Stimulated activated memory B cell treated with anti-CD40 and anti-IgM and Interleukin-4, amounts not matched to agents 10 μg/mL and 1 μg/mL and 100 μg/mL, for 72 hours (primary cell): ENCODE measurements around the gene ABHD14A.
A peak's percentile ranks its signal among the peaks of the same experiment; 100 is the strongest.
"Not testable (repeated sequence)": the region's sequence is repeated elsewhere in the genome, so short reads cannot be mapped to it uniquely, and the experiment has no call there.

ENCODE experiments used
- ATAC-seq: fragments of 150-1000 bp; cut with Tn5 transposase; 2 replicates; pipeline ENCODE4 v1.10.0; 2021
- H3K27ac Mint-ChIP-seq: one replicate; pipeline ENCODE4 v1.8.0; 2022; ENCODE audit warnings: mild to moderate bottlenecking, mixed read lengths
- H3K27me3 Mint-ChIP-seq: one replicate; pipeline ENCODE4 v1.8.0; 2022; ENCODE audit warnings: mixed read lengths
- H3K36me3 Mint-ChIP-seq: one replicate; pipeline ENCODE4 v1.8.0; 2022; ENCODE audit warnings: mixed read lengths
- H3K4me1 Mint-ChIP-seq: one replicate; pipeline ENCODE4 v1.8.0; 2022; ENCODE audit warnings: mixed read lengths
- H3K4me3 Mint-ChIP-seq: one replicate; pipeline ENCODE4 v1.8.0; 2022; ENCODE audit warnings: mild to moderate bottlenecking, moderate library complexity, mixed read lengths
- H3K9me3 Mint-ChIP-seq: one replicate; pipeline ENCODE4 v1.8.0; 2022; ENCODE audit warnings: mixed read lengths

Gene ABHD14A

DNA sequence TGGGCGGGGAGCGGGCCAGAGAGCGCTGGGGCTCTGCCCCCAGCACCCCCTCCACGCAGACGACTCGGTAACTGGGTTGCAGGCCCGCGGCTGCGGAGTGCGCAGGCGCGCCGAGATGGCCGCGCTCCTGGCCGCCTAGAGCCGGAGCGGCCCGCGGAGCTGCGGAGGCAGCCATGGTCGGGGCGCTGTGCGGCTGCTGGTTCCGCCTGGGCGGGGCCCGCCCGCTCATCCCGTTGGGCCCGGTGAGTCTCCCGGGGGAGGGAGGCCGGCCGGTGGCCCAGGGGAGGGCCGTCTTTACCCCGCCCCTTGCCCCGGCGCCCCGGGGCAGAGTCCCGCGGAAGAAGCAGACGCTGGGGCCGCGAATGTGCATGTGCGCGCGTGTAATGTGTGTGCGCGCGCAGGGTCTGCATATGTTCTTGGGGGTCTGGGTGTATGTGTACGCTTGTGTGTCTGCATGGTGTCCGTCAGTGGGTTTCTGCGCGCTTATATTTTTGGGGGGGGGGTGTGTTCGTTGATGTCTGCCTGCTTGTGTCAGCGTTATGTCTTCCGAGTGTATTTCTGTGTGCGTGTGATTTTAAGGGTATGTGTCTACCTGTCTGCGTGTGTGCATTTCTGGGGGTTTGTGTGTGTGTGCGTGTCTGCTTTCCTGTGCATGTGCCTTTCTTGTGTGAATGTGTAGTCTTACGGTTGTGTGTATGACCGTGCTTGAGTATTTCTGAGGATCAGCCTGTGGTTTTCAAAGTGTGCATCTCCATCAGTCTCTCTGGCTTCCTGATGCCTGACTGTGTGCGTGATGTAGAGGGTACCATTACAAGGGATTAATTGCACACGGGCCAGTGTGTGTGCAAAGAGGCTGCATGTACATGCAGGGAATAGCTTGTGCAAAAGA lies at the start of gene ABHD14A:
TSS of gene ABHD14A (plus strand) at position 102 of the 889 bp plus-strand sequence. CDS start at position 174, 72 bp downstream.
- Mint-ChIP-seq H3K27ac (peak within 1 kb of the TSS; percentile 94), H3K4me1 (peaks cover 33% of the 10 kb centered on the region), H3K4me3 (peak within 1 kb of the TSS; percentile 90), H3K27me3 (no peaks in the 10 kb centered on the region), H3K9me3 (no peaks in the 10 kb centered on the region), H3K36me3 (no peaks in the 10 kb centered on the region)
- peak; percentile 86 for ATAC-seq

DNA sequence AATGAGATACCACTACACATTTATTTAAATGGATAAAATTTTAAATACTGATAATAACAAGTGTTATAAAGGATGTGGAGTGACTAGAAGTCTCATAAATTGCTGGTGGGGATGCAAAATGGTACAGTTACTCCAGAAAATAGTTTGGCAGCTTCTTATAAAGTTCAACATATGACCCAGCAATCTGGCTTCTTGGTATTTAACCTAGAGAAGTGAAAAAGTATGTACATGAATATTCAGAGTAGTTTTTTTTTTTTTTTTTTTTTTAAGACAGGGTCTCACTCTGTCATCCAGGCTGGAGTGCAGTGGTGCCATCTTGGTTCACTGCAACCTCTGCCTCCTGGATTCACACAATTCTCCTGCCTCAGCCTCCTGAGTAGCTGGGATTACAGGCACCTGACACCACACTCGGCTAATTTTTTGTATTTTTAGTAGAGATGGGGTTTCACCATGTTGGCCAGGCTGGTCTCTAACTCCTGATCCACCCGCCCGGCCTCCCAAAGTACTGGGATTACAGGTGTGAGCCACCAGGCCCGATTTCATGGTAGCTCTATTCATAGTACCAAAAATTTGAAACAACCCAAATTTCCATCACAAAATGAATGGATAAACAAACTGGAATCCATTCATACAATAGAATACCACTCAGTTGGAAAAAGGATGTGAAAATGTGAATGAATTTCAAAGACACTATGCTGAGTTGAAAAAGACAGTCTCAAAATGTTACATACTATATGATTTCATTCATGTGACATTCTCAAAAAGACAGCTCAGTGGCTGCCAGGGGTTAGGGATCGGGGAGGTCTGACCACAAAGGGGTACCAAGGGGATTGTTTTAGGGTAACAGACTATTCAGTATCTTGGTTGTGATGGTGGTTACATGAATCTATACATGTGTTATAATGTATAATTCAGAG lies 47.5 kb upstream of the ABHD14A start:
- no peak overlapping the region for H3K4me3 Mint-ChIP-seq
- peak; percentile 36 for ATAC-seq
- H3K9me3 Mint-ChIP-seq: no peaks in the 10 kb centered on the region
- no peaks in the 10 kb centered on the region for H3K4me1 Mint-ChIP-seq
- H3K27me3 Mint-ChIP-seq: peaks cover 2% of the 10 kb centered on the region
- no peak overlapping the region for H3K27ac Mint-ChIP-seq
- peaks cover 10% of the 10 kb centered on the region for H3K36me3 Mint-ChIP-seq

DNA sequence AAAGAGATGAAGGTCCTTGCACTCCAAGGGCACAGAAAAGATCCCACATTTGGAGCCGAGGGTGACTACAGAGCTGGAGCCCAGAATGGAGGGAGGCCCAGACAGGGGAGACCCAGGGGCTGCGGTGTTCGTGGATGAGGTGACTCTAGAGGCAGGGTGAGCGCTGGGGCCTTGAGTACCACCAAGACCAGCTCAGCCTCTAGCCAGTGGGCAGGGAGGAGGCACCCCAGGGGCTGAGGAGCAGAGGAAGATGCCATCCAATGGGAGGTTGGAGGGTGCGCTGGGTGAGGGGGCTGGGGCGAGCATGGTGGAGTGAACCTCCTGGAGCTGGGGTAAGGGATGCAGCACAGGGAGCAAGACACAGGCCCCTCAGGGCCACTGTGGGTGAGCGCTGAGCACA lies 46.4 kb upstream of the ABHD14A start:
- Mint-ChIP-seq H3K9me3 (no peaks in the 10 kb centered on the region), H3K36me3 (peaks cover 19% of the 10 kb centered on the region), H3K4me3 (no peak overlapping the region), H3K27ac (no peak overlapping the region), H3K27me3 (no peaks in the 10 kb centered on the region), H3K4me1 (no peaks in the 10 kb centered on the region)
- ATAC-seq: no peak

GRCh38 chr3:51928981-51929380 lies 45.9 kb upstream of the ABHD14A start:
- not testable (repeated sequence) for H3K27me3 Mint-ChIP-seq, H3K27ac Mint-ChIP-seq, ATAC-seq, H3K4me3 Mint-ChIP-seq, H3K9me3 Mint-ChIP-seq, H3K4me1 Mint-ChIP-seq
- peaks cover 25% of the 10 kb centered on the region for H3K36me3 Mint-ChIP-seq

- no peaks in the 10 kb centered on the region for H3K27me3 Mint-ChIP-seq
These were observed 45.4 kb upstream of the ABHD14A start for GRCh38 chr3:51929420-51930003.

GRCh38 chr3:51930439-51930838 lies 44.4 kb upstream of the ABHD14A start:
- no peak for ATAC-seq
- Mint-ChIP-seq H3K27ac (no peak overlapping the region), H3K9me3 (no peaks in the 10 kb centered on the region), H3K36me3 (peaks cover 40% of the 10 kb centered on the region), H3K27me3 (no peaks in the 10 kb centered on the region), H3K4me3 (no peak overlapping the region), H3K4me1 (no peaks in the 10 kb centered on the region)

More at GRCh38 chr3:51929420-51930003, 45.4 kb upstream of the ABHD14A start:
- Mint-ChIP-seq H3K9me3 (no peaks in the 10 kb centered on the region), H3K4me1 (no peaks in the 10 kb centered on the region), H3K36me3 (peaks cover 30% of the 10 kb centered on the region), H3K4me3 (no peak overlapping the region), H3K27ac (no peak overlapping the region)
- ATAC-seq: no peak

- H3K27ac Mint-ChIP-seq: no peak overlapping the region
These were observed 43.1 kb upstream of the ABHD14A start for GRCh38 chr3:51931756-51932155.

GRCh38 chr3:51932471-51933370 lies 42.1 kb upstream of the ABHD14A start:
- peaks cover 62% of the 10 kb centered on the region for H3K36me3 Mint-ChIP-seq
- H3K27me3 Mint-ChIP-seq: no peaks in the 10 kb centered on the region
- H3K27ac Mint-ChIP-seq: no peak overlapping the region
- H3K4me1 Mint-ChIP-seq: no peaks in the 10 kb centered on the region
- peak; percentile 18 for ATAC-seq
- no peak overlapping the region for H3K4me3 Mint-ChIP-seq
- H3K9me3 Mint-ChIP-seq: no peaks in the 10 kb centered on the region

More at GRCh38 chr3:51931756-51932155, 43.1 kb upstream of the ABHD14A start:
- H3K36me3 Mint-ChIP-seq: peaks cover 53% of the 10 kb centered on the region
- H3K27me3 Mint-ChIP-seq: no peaks in the 10 kb centered on the region
- H3K9me3 Mint-ChIP-seq: no peaks in the 10 kb centered on the region
- ATAC-seq: no peak
- no peaks in the 10 kb centered on the region for H3K4me1 Mint-ChIP-seq
- H3K4me3 Mint-ChIP-seq: no peak overlapping the region

DNA sequence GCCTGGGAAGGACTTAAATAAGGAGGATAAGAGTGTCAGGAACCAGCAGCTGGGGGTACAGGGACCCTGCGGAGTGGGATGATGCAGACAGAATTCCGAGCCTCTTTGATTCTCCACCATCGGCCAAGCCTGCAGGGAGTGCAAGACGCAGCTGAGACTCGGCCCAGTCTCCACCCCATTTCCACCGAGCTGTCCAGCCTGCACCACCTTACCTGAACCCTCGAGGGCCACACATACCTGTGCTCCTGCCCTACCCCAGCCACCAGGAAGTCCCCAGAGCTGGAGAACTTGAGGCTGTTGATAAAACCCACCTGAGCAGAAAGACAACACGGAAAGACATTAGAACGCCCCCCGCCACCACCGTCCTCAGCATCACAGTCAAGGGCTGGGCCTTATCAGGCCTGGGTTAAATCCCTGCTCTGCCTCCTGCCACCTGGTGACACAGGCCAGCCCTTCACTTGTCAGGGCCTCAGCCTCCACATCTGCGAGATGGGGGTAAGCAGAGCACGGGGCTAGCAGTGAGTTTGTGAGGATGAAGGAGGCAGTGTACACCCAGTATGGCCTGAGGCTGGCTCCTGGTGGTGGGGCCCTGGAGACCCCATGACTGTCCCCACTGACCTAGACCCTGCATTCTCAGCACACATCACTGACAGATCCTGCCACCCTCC lies 41.3 kb upstream of the ABHD14A start:
- no peaks in the 10 kb centered on the region for H3K9me3 Mint-ChIP-seq
- no peak overlapping the region for H3K4me3 Mint-ChIP-seq
- H3K27ac Mint-ChIP-seq: no peak overlapping the region
- no peaks in the 10 kb centered on the region for H3K4me1 Mint-ChIP-seq
- H3K27me3 Mint-ChIP-seq: no peaks in the 10 kb centered on the region
- ATAC-seq: no peak
- H3K36me3 Mint-ChIP-seq: peaks cover 71% of the 10 kb centered on the region

DNA sequence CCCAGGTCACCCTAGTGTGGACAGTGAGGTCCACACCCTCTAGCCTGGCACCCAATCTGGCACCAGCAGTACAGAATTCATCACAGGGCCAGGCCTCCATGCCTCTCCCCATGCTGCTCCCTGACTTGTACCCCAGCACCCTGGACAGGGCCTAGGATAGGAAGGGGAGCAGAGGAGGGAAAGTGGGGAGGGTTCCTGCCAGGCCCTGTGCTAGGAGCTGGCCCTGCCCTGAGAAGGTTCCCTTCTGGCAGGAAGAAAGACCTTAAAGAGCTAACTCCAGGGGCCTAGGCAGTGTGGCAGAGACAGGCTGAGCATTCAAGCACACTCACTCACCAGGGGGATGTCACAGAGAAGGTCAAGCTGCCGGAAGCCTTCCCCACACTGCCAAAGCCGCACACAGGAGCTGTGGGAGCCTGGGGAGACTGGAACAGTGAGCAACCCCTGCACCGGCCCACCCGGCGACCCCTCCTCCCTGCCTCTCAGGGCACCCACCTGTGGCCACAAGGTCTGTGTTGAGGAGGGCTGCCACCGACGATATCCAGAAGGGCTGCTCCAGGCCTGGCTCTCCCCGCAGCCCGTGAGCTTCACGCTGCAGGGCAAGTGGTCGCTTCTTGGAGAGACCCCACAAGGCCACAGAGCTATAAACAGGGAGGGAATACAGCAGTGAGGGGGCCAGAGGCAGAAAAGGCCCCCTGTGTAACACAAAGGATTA lies 40.6 kb upstream of the ABHD14A start:
- H3K9me3 Mint-ChIP-seq: no peaks in the 10 kb centered on the region
- ATAC-seq: no peak

DNA sequence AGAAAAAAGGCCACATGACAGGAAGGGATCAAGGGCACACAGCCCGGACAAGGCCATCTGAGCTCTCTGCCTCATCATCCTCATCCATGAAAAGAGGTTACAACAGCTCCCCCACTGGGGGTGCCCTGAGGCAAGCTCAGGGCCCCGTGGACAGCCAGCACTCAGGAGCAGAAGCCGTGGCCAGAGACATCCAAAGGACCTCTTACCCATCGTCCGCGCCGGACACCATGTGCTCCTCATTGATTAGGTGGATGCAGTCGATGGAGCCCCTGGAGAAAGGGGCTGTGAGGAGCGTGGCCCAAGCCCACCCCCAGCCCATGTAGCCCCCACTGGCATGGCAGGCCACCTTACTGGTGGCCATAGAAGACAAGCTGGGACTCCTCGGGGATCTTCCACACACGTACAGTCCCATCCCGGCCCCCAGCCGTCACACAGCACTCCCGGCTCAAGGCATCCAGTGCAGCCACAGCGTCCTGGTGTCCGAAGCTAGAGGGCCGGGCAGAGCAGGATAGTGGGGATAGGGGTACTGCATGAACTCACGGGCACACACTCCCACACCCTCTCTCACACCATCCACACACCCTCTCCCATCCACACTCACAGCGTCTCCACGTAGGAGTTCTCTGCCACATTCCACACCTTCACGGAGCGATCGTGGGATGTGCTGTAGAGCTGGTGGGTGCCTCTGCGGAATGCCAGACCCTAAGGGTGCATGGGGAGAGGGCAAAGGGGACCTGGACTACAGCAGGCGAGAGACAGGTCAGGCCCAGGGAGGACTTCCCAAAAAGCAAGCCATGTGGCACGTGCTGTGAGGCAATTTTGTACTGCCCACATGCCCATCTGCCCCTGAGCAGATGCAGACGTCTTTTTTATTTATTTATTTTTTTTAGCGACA lies 39.6 kb upstream of the ABHD14A start:
- peaks cover 78% of the 10 kb centered on the region for H3K36me3 Mint-ChIP-seq
- peaks cover 15% of the 10 kb centered on the region for H3K4me1 Mint-ChIP-seq
- no peaks in the 10 kb centered on the region for H3K9me3 Mint-ChIP-seq
- no peak overlapping the region for H3K27ac Mint-ChIP-seq
- ATAC-seq: no peak
- no peaks in the 10 kb centered on the region for H3K27me3 Mint-ChIP-seq
- H3K4me3 Mint-ChIP-seq: no peak overlapping the region

More for the DNA sequence above, 40.6 kb upstream of the ABHD14A start:
- H3K27me3 Mint-ChIP-seq: no peaks in the 10 kb centered on the region
- peaks cover 5% of the 10 kb centered on the region for H3K4me1 Mint-ChIP-seq
- no peak overlapping the region for H3K4me3 Mint-ChIP-seq
- no peak overlapping the region for H3K27ac Mint-ChIP-seq
- peaks cover 76% of the 10 kb centered on the region for H3K36me3 Mint-ChIP-seq

DNA sequence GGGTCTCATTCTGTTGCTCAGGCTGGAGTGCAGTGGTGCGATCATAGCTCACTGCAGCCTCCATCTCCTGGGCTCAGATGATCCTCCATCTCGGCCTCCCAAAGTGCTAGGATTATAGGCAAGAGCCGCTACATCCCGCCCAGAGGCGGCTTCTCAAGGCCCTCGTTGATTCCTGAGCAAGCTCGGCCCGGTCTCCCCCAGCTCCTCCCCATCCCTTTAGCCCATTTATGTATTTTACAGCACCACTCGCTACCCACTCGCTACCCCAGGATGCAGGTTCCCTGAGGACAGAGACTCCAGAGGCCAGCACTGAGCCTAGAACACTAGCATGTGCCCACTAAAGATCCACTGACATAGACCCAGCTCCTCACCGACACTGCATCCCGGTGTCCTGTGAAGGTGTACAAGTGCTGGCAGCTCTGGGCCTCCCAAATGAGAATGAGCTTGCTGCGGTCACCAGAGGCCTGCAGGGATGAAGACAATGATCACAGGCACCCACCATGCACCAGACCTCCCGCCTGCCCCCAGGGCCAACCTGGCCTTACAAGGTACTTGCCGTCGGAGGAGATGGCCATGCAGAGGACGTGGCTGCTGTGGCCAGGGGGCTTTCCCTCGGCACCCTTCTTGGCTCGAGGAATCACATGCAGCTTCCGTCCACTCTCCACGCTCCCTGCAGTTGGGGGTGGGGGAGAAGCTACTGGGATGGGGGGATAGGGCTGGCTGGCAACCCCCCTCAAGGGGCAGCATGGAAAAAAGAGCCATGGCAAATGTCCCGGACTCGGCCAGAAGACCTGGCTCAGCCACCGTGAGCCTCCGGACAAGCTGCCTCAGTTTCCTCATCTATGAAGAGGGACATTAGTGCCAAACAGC lies 38.7 kb upstream of the ABHD14A start:
- no peaks in the 10 kb centered on the region for H3K27me3 Mint-ChIP-seq
- H3K27ac Mint-ChIP-seq: no peak overlapping the region
- H3K4me3 Mint-ChIP-seq: no peak overlapping the region
- ATAC-seq: no peak
- H3K9me3 Mint-ChIP-seq: no peaks in the 10 kb centered on the region
- peaks cover 78% of the 10 kb centered on the region for H3K36me3 Mint-ChIP-seq
- peaks cover 24% of the 10 kb centered on the region for H3K4me1 Mint-ChIP-seq
